Measurements from ENCODE around the gene SCG5. TPM values are rescaled to one million over a fixed set of nuclear protein-coding genes. Genes with fewer than 3 reads are reported as not detected.

SCG5 gene
- total RNA-seq, 1 experiment from 2014 or later: 23.9 TPM

DNA sequence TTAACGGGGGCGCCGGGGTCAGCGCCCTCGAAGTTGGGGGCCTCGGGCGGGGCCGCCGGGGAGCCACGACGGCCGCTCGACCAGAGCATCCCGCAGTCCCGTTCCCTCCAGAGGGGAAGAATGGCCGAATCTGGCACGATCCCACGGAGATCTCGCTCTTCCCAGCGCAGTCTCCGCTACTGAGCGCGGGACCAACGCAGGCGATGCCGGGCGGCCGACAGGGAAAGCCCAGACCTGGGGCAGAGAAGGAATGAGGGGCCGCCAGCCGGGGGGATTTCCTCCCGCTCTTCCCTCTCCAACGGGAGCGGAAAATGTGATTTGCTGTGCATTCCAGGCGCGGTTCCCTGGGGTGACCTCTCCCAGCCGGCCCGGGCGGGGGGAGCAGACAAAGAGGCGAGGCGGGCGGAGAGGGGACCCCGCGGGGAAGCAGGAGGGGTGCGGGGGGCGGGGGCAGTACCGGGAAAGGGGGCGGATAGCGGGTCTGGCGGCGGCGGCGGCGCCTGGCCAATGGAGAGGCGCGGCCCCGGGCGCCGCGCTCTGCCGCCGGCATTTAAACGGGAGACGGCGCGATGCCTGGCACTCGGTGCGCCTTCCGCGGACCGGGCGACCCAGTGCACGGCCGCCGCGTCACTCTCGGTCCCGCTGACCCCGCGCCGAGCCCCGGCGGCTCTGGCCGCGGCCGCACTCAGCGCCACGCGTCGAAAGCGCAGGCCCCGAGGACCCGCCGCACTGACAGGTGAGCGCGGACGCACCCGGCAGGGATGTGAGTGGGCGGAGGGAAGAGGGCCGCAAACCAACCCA is 76.1 kb downstream of the SCG5 start, which contains the start of gene GREM1:
GREM1 (plus strand) TSS at position 579 of the 801 bp plus-strand sequence. CDS start 12,687 bp downstream, outside the sequence.
- Mint-ChIP-seq H3K4me1 (peaks cover 20 to 29% of the 10 kb centered on the region in 2 experiments), H3K27ac (no peak within 1 kb of the TSS), H3K4me3 (peak within 1 kb of the TSS; percentile 64 to 85), H3K27me3 (ENCODE audit: low read depth) (peaks cover 95% of the 10 kb centered on the region), H3K9me3 (no peaks in the 10 kb centered on the region; a peak in 3 of 5 replicates), H3K36me3 (ENCODE audit: insufficient read depth in 1 of 3, low read depth in 3 of 3) (no peaks in the 10 kb centered on the region)
- Histone ChIP-seq H3K27ac (ENCODE audit: insufficient read length, low read depth, low read length) (no peak within 1 kb of the TSS), H3K79me1 (ENCODE audit: insufficient read depth, low read depth, low read length, poor library complexity, severe bottlenecking) (no peaks in the 10 kb centered on the region), H3K56ac (ENCODE audit: insufficient read length, low read depth, low read length) (no peak within 1 kb of the TSS), H3K27me3 (ENCODE audit: insufficient read depth, low read length) (peaks cover 50% of the 10 kb centered on the region; the same call in 1 of the 2 replicates), H3K4ac (ENCODE audit: low read depth, low read length) (no peak within 1 kb of the TSS), H3T11ph (ENCODE audit: low read length) (no peak within 1 kb of the TSS), H3K9me3 (ENCODE audit: control insufficient read depth, low read depth, low read length) (no peaks in the 10 kb centered on the region), H3K9ac (ENCODE audit: extremely low read depth, insufficient read length, low read length) (no peak within 1 kb of the TSS), H3K4me2 (ENCODE audit: insufficient read depth, insufficient read length, low read length) (peak within 1 kb of the TSS; percentile 54), H3K14ac (ENCODE audit: insufficient read depth, low read length) (no peak within 1 kb of the TSS), H4K5ac (ENCODE audit: insufficient read length, low read depth, low read length) (no peak within 1 kb of the TSS), H4K91ac (ENCODE audit: insufficient read length, low read depth, low read length) (no peak within 1 kb of the TSS), H3K79me2 (ENCODE audit: insufficient read depth, low read length) (no peaks in the 10 kb centered on the region), H4K20me1 (ENCODE audit: control insufficient read depth, insufficient read depth, insufficient read length) (no peaks in the 10 kb centered on the region), H2BK15ac (ENCODE audit: low read depth, low read length) (no peak within 1 kb of the TSS), H4K8ac (replicated peaks; ENCODE audit: insufficient read length, low read depth, low read length) (no peak within 1 kb of the TSS), H3K4me1 (ENCODE audit: insufficient read depth, low read length) (no peaks in the 10 kb centered on the region), H3K23ac (ENCODE audit: insufficient read length, low read depth, low read length) (no peak within 1 kb of the TSS), H2AFZ (ENCODE audit: low read length) (no peak within 1 kb of the TSS), H2BK20ac (ENCODE audit: low read depth, low read length, poor library complexity, severe bottlenecking) (no peak within 1 kb of the TSS), H2BK120ac (ENCODE audit: low read depth, low read length, poor library complexity, severe bottlenecking) (no peak within 1 kb of the TSS), H2AK5ac (ENCODE audit: insufficient read length, low read length) (no peak within 1 kb of the TSS), H2BK12ac (ENCODE audit: insufficient read length, low read depth, low read length) (no peak within 1 kb of the TSS), H2BK5ac (ENCODE audit: insufficient read length, low read length) (no peak within 1 kb of the TSS), H3K18ac (ENCODE audit: insufficient read length, low read depth, low read length) (no peak within 1 kb of the TSS), H3K23me2 (ENCODE audit: insufficient read length, low read depth, low read length, poor library complexity, severe bottlenecking) (peaks cover 18% of the 10 kb centered on the region)
- DNase-seq: peak; percentile 55
- WGBS (ENCODE audit: extremely low coverage, insufficient read length, low lambda C conversion rate): no CpG with 5 or more reads among the region's 99 CpGs
- TF ChIP-seq, protein P1, sequence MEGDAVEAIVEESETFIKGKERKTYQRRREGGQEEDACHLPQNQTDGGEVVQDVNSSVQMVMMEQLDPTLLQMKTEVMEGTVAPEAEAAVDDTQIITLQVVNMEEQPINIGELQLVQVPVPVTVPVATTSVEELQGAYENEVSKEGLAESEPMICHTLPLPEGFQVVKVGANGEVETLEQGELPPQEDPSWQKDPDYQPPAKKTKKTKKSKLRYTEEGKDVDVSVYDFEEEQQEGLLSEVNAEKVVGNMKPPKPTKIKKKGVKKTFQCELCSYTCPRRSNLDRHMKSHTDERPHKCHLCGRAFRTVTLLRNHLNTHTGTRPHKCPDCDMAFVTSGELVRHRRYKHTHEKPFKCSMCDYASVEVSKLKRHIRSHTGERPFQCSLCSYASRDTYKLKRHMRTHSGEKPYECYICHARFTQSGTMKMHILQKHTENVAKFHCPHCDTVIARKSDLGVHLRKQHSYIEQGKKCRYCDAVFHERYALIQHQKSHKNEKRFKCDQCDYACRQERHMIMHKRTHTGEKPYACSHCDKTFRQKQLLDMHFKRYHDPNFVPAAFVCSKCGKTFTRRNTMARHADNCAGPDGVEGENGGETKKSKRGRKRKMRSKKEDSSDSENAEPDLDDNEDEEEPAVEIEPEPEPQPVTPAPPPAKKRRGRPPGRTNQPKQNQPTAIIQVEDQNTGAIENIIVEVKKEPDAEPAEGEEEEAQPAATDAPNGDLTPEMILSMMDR (conservative IDR thresholded peaks at IDR 0.05): no peak

Measured in H9 (cell line).